Parathyroid adenoma (tissue), 2 donors: ENCODE data around the gene CDC14B.
"Not testable (repeated sequence)": the region's sequence is repeated elsewhere in the genome, so short reads cannot be mapped to it uniquely, and the experiment has no call there.

Source experiments
- H2AFZ ChIP-seq: fragments of 300-600 bp; sonication (generic); one replicate; pipeline ENCODE4 v1.7.0; 2017; ENCODE audit warnings: antibody characterized with exemption, mild to moderate bottlenecking
- H3K27ac ChIP-seq: fragments of 300-600 bp; sonication (generic); one replicate; pipeline ENCODE4 v1.7.0; 2017
- H3K27me3 ChIP-seq: fragments of 300-600 bp; sonication (generic); one replicate; pipeline ENCODE4 v1.7.0; 2017; ENCODE audit warnings: low read length; ENCODE audit not compliant: control insufficient read depth, insufficient read depth
- H3K36me3 ChIP-seq: fragments of 300-600 bp; sonication (generic); one replicate; pipeline ENCODE4 v1.7.0; 2017; ENCODE audit warnings: low read length; ENCODE audit not compliant: control insufficient read depth, insufficient read depth
- H3K4me1 ChIP-seq: fragments of 300-600 bp; sonication (generic); one replicate; pipeline ENCODE4 v1.7.0; 2017; ENCODE audit warnings: control low read depth
- H3K4me2 ChIP-seq: fragments of 300-600 bp; sonication (generic); one replicate; pipeline ENCODE4 v1.7.0; 2017; ENCODE audit warnings: low read length
- H3K4me3 ChIP-seq: fragments of 300-600 bp; sonication (generic); one replicate; pipeline ENCODE4 v1.7.0; 2017; ENCODE audit warnings: low read depth, low read length
- H3K79me2 ChIP-seq: fragments of 300-600 bp; sonication (generic); one replicate; pipeline ENCODE4 v1.7.0; 2017; ENCODE audit warnings: control low read depth
- H3K9ac ChIP-seq: fragments of 300-600 bp; sonication (generic); one replicate; pipeline ENCODE4 v1.7.0; 2017; ENCODE audit warnings: mild to moderate bottlenecking
- H3K9me3 ChIP-seq: fragments of 300-600 bp; sonication (generic); one replicate; pipeline ENCODE4 v1.7.0; 2017; ENCODE audit warnings: low read length; ENCODE audit not compliant: control insufficient read depth
- TF ChIP-seq, protein P1 (sequence below): fragments of 300-600 bp; sonication (generic); IDR thresholded peaks from one replicate; pipeline ENCODE4 v1.7.0; 2017; ENCODE audit warnings: antibody characterized with exemption, mild to moderate bottlenecking
- donor health status: primary hyperparathyroidism.

The CDC14B gene

DNA sequence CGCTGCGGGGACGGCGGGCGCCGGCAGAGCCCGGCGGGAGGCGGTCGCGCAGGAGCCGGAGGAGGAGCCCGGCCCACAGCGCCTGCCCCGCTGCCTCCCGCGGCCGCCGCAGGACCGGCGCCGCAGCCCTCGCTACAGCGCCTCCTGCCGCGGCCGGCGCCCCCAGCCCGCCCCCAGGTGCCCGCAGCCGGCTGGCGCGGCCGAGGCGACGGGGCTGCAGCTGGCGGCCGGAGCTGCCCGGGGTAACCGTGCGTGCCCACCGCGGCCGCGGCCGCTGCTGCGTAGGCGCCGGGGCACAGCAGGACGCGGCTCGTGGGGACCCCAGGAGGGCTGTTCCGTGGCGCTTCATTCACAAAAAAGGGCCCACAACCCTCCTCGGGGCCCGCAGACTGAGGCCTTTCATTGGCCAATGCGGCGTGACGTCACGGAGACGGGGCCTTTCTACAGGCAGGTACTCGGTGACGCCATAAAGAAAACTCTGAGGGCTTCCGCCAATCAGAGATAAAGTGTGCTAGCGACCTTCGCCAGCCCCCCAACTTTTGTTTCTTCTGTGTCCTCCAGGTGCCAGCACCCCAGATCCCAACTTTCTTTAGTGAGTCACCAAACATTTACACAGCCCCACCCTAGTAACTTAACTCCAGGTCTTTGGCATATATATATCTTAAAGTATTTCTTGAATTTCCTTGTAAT is at the start of gene CDC14B:
CDC14B (minus strand) TSS at position 353 of the 690 bp plus-strand sequence. CDS start 465 bp downstream, outside the sequence.
- Histone ChIP-seq H3K27ac (peak within 1 kb of the TSS; percentile 44), H3K9ac (no peak within 1 kb of the TSS), H3K27me3 (no peaks in the 10 kb centered on the region), H3K9me3 (no peaks in the 10 kb centered on the region), H2AFZ (peak within 1 kb of the TSS; percentile 79), H3K79me2 (no peaks in the 10 kb centered on the region), H3K4me3 (peak within 1 kb of the TSS; percentile 54), H3K4me2 (peak within 1 kb of the TSS; percentile 84), H3K4me1 (no peaks in the 10 kb centered on the region), H3K36me3 (no peaks in the 10 kb centered on the region)
- TF ChIP-seq, protein P1, sequence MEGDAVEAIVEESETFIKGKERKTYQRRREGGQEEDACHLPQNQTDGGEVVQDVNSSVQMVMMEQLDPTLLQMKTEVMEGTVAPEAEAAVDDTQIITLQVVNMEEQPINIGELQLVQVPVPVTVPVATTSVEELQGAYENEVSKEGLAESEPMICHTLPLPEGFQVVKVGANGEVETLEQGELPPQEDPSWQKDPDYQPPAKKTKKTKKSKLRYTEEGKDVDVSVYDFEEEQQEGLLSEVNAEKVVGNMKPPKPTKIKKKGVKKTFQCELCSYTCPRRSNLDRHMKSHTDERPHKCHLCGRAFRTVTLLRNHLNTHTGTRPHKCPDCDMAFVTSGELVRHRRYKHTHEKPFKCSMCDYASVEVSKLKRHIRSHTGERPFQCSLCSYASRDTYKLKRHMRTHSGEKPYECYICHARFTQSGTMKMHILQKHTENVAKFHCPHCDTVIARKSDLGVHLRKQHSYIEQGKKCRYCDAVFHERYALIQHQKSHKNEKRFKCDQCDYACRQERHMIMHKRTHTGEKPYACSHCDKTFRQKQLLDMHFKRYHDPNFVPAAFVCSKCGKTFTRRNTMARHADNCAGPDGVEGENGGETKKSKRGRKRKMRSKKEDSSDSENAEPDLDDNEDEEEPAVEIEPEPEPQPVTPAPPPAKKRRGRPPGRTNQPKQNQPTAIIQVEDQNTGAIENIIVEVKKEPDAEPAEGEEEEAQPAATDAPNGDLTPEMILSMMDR: no peak

DNA sequence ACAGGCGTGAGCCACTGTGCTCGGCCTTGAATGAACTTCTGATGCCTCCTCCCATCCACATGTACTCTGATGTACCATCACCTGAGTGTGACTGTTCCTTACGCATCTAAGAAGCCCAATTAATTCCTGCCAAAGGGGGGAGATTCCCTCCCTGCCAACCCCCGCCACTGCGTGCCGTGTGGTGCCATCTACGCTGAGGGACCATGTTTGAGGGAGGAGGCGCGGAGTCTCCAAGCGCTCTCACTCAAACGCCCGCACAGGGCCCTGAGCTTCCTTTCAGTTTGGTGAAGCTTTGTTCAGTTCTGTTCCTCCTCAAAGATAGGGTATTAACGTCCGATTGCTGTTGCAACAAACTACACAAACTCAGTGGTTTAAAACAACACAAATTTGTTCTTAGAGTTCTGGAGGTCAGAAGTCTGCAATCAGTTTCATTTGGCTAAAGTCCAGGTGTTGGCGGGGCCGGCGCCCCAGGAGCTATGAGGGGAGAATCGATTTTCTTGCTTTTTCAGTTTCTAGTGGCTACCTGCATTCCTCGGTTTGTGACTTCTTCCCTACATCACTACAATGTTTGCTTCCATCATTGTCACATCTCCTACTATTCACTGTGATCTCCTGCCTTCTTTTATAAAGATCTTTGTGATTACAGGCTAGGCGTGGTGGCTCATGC is 49.4 kb upstream of the CDC14B start:
- Histone ChIP-seq H3K79me2 (no peaks in the 10 kb centered on the region), H3K9me3 (no peaks in the 10 kb centered on the region), H3K4me1 (no peaks in the 10 kb centered on the region), H3K27ac (no peak overlapping the region), H3K4me2 (no peak overlapping the region), H2AFZ (no peak overlapping the region), H3K9ac (no peak overlapping the region), H3K27me3 (no peaks in the 10 kb centered on the region), H3K36me3 (no peaks in the 10 kb centered on the region), H3K4me3 (no peak overlapping the region)
- TF ChIP-seq, protein P1: no peak

DNA sequence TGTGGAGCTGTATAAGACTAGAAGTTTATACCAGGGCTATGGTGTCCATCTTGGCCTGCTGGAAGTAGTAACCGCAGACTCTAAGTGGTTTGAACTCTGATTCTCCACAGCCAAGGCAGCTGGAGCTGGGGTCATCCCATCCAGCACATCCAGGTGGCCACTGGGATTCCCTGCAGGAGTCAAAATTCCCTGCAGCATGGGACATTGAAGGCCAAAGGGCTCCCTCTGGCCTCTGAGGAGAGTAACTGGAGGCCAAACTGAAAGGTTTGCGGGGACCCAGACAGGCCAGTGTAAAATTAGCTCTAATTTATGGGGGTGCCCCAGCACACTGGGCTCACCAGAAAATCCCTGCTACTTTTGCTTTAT is 47.7 kb upstream of the CDC14B start:
- Histone ChIP-seq H3K4me1 (no peaks in the 10 kb centered on the region), H3K36me3 (no peaks in the 10 kb centered on the region), H3K9me3 (no peaks in the 10 kb centered on the region), H3K27me3 (no peaks in the 10 kb centered on the region), H3K4me2 (no peak overlapping the region), H2AFZ (no peak overlapping the region), H3K79me2 (no peaks in the 10 kb centered on the region), H3K4me3 (no peak overlapping the region), H3K9ac (no peak overlapping the region), H3K27ac (no peak overlapping the region)
- TF ChIP-seq, protein P1: no peak

DNA sequence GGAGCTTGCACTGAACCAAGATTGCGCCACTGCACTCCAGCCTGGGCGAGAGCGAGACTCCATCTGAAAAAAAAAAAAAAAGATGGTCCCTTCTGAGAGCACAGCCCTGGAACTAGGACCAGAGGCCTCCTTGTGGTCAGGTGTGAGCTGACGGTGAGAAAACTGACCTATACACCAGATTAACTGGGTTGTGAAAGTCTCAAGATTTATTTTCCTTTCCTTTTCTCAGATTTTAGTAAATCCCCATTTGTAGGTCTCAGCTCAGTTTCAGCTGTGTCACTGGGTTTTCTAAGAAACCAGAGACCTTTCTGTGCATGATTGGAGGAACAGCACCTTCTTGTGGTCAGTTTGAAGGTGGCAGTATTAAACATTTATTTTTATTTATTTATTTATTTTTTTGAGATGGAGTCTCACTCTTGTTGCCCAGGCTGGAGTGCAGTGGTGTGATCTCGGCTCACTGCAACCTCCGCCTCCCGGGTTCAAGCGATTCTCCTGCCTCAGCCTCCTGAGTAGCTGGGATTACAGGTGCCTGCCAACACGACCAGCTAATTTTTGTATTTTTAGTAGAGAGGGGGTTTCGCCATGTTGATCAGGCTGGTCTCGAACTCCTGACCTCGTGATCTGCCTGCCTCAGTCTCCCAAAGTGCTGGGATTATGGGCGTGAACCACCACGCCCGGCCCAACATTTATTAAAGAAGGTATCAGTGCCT is 47.2 kb upstream of the CDC14B start:
- not testable (repeated sequence) for H3K27me3 ChIP-seq, H3K27ac ChIP-seq, H3K79me2 ChIP-seq, H3K4me1 ChIP-seq, H2AFZ ChIP-seq, H3K9me3 ChIP-seq, H3K9ac ChIP-seq, H3K4me3 ChIP-seq, H3K4me2 ChIP-seq, H3K36me3 ChIP-seq
- TF ChIP-seq, protein P1: peak; percentile 66
